Fibroblast of lung (primary cell): ENCODE data around the gene TP53AIP1. TPM values are rescaled to one million over a fixed set of nuclear protein-coding genes. Genes with fewer than 3 reads are reported as not detected.

ENCODE experiments used
- DNase-seq, 2 donors: peaks; one replicate each; pipeline versions ENCODE4 v3.0.0 to v3.0.0-alpha.2; 2010; ENCODE audit warnings: low read depth in 2 of 2
- H2AFZ ChIP-seq: 2 replicates; pipeline ENCODE4 v1.5.1; 2012; ENCODE audit warnings: low read length, control low read depth, inconsistent platforms
- H3K27ac ChIP-seq: 2 replicates; pipeline ENCODE4 v1.5.1; 2011; ENCODE audit warnings: low read length, control low read depth; ENCODE audit not compliant: insufficient read depth
- H3K27me3 ChIP-seq: 2 replicates; pipeline ENCODE4 v1.5.1; 2011; ENCODE audit warnings: mild to moderate bottlenecking, low read length; ENCODE audit not compliant: control insufficient read depth, insufficient read depth
- H3K36me3 ChIP-seq: 2 replicates; pipeline ENCODE4 v1.5.1; 2011; ENCODE audit warnings: low read length; ENCODE audit not compliant: control insufficient read depth, insufficient read depth
- H3K4me1 ChIP-seq: 2 replicates; pipeline ENCODE4 v1.5.1; 2011; ENCODE audit warnings: low read length; ENCODE audit not compliant: control insufficient read depth, insufficient read depth; ENCODE audit errors: extremely low read depth
- H3K4me2 ChIP-seq: 2 replicates; pipeline ENCODE4 v1.5.1; 2011; ENCODE audit warnings: low read length, control low read depth; ENCODE audit not compliant: insufficient read depth; ENCODE audit errors: extremely low read depth
- H3K4me3 ChIP-seq, 4 experiments: fragments of 200-600 bp in 1 of 4; sonication (generic) in 1 of 4; replicated peaks in 1 of 4; 2 replicates each; pipeline ENCODE4 v1.5.1; 2011 to 2016; ENCODE audit warnings: low read length in 4 of 4, low read depth in 3 of 4, mild to moderate bottlenecking in 3 of 4, control low read depth in 2 of 4, inconsistent platforms in 1 of 4, mixed read lengths in 1 of 4; ENCODE audit not compliant: insufficient read depth in 1 of 4; ENCODE audit errors: control extremely low read depth in 1 of 4
- H3K79me2 ChIP-seq: 2 replicates; pipeline ENCODE4 v1.5.1; 2012; ENCODE audit warnings: mild to moderate bottlenecking, low read length, inconsistent platforms; ENCODE audit not compliant: control insufficient read depth, insufficient read depth
- H3K9ac ChIP-seq: 2 replicates; pipeline ENCODE4 v1.5.1; 2011; ENCODE audit warnings: mild to moderate bottlenecking, low read length, control low read depth; ENCODE audit not compliant: insufficient read depth
- H3K9me3 ChIP-seq: 2 replicates; pipeline ENCODE4 v1.5.1; 2012; ENCODE audit warnings: low read depth, low read length; ENCODE audit not compliant: control insufficient read depth, insufficient read depth
- H4K20me1 ChIP-seq: 2 replicates; pipeline ENCODE4 v1.5.1; 2011; ENCODE audit warnings: low read length; ENCODE audit not compliant: control insufficient read depth, insufficient read depth; ENCODE audit errors: extremely low read depth
- CTCF ChIP-seq, 2 donors: IDR thresholded peaks in 1 of 2; conservative IDR thresholded peaks in 1 of 2; 1 replicate in 1 of 2; 2 replicates in 1 of 2; pipeline ENCODE4 v1.5.1; 2011 to 2012; ENCODE audit warnings: low read length in 2 of 2, control low read depth in 1 of 2, inconsistent platforms in 1 of 2, low read depth in 1 of 2, mild to moderate bottlenecking in 1 of 2
- EZH2 ChIP-seq: IDR thresholded peaks from 2 replicates; pipeline ENCODE4 v1.5.1; 2012; ENCODE audit warnings: low read length, control low read depth, mild to moderate bottlenecking; ENCODE audit errors: missing control alignments
- polyA plus RNA-seq, 2 donors: library from polyadenylated mRNA; depleted of rRNA in 1 of 2; stranded (reverse) in 1 of 2; unstranded in 1 of 2; fragments of >200 nt; gene quantifications; 2 replicates each; pipeline ENCODE4 v1.2.1, GENCODE V29; 2011 to 2012; ENCODE audit warnings: missing spikeins in 1 of 2
- total RNA-seq: library from RNA; depleted of rRNA; stranded (reverse); fragments of >200 nt; gene quantifications from 2 replicates; pipeline ENCODE4 v1.2.1, GENCODE V29; 2014

Gene TP53AIP1
- total and polyA plus RNA-seq, 2 donors (not counting 1 experiment from before 2014, with no cell fraction given): not detected

DNA sequence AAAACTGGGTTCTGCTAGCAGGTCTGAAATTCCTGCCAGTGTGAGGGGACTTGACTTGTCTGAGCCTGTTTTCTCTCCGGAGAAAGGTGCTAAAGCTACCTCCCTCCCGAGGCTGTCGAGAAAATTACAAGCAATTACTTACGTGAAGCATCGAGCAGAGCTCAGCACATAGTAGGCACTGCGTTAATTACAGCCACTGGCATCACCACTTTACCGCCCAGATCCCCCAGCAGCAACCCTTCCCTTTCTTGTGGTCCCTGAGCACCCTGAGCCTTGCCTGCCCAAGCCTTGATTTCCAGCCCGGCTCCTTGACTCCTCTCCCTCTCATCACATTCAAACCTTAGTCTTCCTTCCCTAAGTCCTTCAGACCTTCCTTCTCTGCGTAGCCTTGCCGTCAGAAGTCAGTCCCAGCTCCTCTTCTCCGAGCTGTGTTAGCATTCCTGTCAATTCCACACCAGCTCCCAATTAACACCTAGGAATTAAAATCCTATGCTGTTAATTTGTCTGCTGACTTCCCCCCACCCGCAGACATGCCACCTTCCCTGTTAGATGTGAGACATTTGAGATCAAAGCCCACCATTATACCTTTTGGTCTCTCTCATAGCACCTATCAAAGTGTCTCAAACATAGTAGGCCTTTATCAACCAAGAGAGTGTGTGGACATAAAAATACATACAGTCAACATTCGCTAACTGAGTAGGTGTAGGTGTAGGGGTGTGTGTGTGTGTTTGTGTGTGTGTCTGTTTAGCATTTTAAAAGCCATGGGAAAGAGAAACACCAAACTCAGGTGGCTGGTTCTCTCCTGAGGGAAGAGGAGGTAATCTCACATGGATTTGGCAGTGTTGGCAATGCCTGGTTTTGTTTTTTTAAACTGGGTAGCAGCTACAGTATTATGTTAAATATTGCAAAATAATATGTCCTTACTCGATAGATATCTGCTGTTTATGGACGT is 54.4 kb downstream of the TP53AIP1 start:
- peak; percentile 56 for TF ChIP-seq EZH2
- peak in 1 of 2 donors; percentile 11 for TF ChIP-seq CTCF (conservative IDR thresholded peaks at IDR 0.05 in 1 of 2, IDR thresholded peaks at IDR 0.05 in 1 of 2; ENCODE audit: low read depth in 1 of 2, low read length in 2 of 2)
- Histone ChIP-seq H3K9ac (no peak overlapping the region), H3K27me3 (peaks cover 8% of the 10 kb centered on the region), H3K79me2 (no peaks in the 10 kb centered on the region), H3K9me3 (no peaks in the 10 kb centered on the region), H4K20me1 (no peaks in the 10 kb centered on the region), H2AFZ (no peak overlapping the region), H3K36me3 (no peaks in the 10 kb centered on the region), H3K4me2 (no peak overlapping the region), H3K27ac (no peak overlapping the region), H3K4me3 (no peak overlapping the region), H3K4me1 (no peaks in the 10 kb centered on the region)
- no peak for DNase-seq

DNA sequence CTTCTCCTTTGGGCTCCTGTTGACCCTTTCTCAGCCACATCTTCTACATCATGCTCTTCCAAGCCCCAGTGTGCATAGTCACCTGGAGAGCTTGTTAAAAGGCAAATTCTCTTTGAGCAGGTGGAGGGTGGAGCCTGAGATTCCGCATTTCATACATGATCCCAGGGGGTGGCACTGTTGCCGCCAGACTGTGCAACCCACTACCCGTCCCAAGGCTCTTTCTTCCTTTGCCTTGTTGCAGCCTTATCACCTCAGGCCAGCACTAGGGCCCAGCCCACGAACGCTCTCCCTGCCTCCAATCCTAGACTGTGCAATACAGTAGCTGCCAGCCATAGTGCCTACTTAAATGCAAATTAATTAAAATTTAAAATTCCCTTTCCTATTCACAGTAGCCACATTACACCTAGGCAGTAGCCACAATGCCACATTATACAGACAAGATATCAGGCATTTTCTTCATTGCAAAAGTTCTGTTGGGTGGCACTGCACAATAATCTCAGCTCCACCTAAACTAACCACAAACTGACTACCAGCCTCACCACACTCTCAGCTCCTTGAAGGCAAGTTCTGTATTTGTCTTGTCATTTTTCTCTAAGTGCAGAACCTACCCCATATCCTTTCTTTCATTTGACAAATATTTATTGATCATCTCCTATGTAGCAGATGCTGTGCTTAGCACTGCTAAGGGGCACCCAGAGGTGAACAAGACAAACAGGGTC is 56.1 kb downstream of the TP53AIP1 start:
- Histone ChIP-seq H3K4me2 (no peak overlapping the region), H2AFZ (no peak overlapping the region), H3K9me3 (no peaks in the 10 kb centered on the region), H3K36me3 (no peaks in the 10 kb centered on the region), H3K4me3 (no peak overlapping the region), H3K27ac (no peak overlapping the region), H3K79me2 (no peaks in the 10 kb centered on the region), H3K9ac (no peak overlapping the region), H4K20me1 (no peaks in the 10 kb centered on the region), H3K27me3 (peaks cover 11% of the 10 kb centered on the region), H3K4me1 (no peaks in the 10 kb centered on the region)
- no peak for DNase-seq
- TF ChIP-seq CTCF (conservative IDR thresholded peaks at IDR 0.05 in 1 of 2, IDR thresholded peaks at IDR 0.05 in 1 of 2; ENCODE audit: low read depth in 1 of 2, low read length in 2 of 2) (peak in 1 of 2 donors; percentile 41), EZH2 (no peak)

Other genes starting within 250 kb of the TP53AIP1 start
- 2.5 and 5.6 TPM in 2 replicates for gene FLI1, start 248.8 kb downstream of the TP53AIP1 start, total RNA-seq
- gene FLI1, start 248.8 kb downstream of the TP53AIP1 start, polyA plus RNA-seq: 3.7 and 3.9 TPM in 2 replicates
- under 0.01 TPM in 1 of 2 replicates, not detected in the other for gene KCNJ1, start 75.6 kb downstream of the TP53AIP1 start, total RNA-seq
- gene KCNJ1, start 75.6 kb downstream of the TP53AIP1 start, polyA plus RNA-seq: 0.08 TPM in 1 of 2 replicates, not detected in the other
- gene KCNJ5, start 51.5 kb downstream of the TP53AIP1 start, total RNA-seq: 0.33 and 0.51 TPM in 2 replicates
- 0.15 and 0.24 TPM in 2 replicates for gene KCNJ5, start 51.5 kb downstream of the TP53AIP1 start, polyA plus RNA-seq
- 8.7 and 9.6 TPM in 2 replicates for gene ARHGAP32, start 249.5 kb upstream of the TP53AIP1 start, total RNA-seq
- gene ARHGAP32, start 249.5 kb upstream of the TP53AIP1 start, polyA plus RNA-seq: 4.0 and 5.7 TPM in 2 replicates